GM12892 (cell line): ENCODE data around the gene ADD3.

ENCODE experiments used
- DNase-seq: peaks from one replicate; pipeline ENCODE4 v3.0.0; 2011; ENCODE audit not compliant: insufficient read length
- FAIRE-seq: peaks from 2 replicates; lab custom pipeline; 2011; peaks lifted over from hg19 to GRCh38; lab: Jason Lieb, UNC
- POLR2A ChIP-seq: IDR thresholded peaks from 2 replicates; pipeline ENCODE4 v1.6.1; 2011; ENCODE audit warnings: low read depth, low read length, control low read depth
- POLR2AphosphoS5 ChIP-seq: IDR thresholded peaks from 2 replicates; pipeline ENCODE4 v1.6.1; 2011; ENCODE audit warnings: low read depth, low read length, control low read depth
- TAF1 ChIP-seq: IDR thresholded peaks from 2 replicates; pipeline ENCODE4 v1.6.1; 2011; ENCODE audit warnings: low read depth, mild to moderate bottlenecking, control low read depth, low read length, borderline replicate concordance

Gene ADD3

GRCh38 chr10:109994711-109995577, 12.8 kb upstream of the ADD3 start:
- no peak for FAIRE-seq
- no peak for DNase-seq
- TF ChIP-seq POLR2A, result no peak
- TF ChIP-seq TAF1, result no peak
- TF ChIP-seq POLR2AphosphoS5, result no peak

- TF ChIP-seq TAF1 (no peak), POLR2A (no peak), POLR2AphosphoS5 (no peak)
- no peak for DNase-seq
- no peak for FAIRE-seq
Observed at GRCh38 chr10:109995595-109995994, 12.2 kb upstream of the ADD3 start.

DNA sequence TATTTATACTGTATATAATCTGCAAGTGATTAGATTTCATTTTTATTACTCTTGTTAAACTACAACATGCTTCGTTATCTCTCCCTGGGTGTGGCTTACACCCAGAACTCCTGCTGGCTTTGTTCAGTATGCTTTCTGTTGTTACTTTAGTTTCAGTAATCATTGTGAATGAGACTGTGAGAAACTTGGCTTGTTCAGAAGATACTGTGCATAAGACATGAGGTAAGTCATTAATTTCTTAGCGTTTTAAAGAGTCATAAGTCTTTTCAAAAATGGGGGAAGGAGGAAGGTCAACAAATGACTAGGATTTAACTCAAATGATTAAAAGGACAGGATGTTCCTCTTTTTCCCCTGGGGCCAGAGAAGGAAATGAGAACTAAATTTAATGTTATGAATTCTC, 11.6 kb upstream of the ADD3 start:
- TF ChIP-seq POLR2AphosphoS5 (no peak), POLR2A (no peak), TAF1 (no peak)
- DNase-seq (no peak), FAIRE-seq (peak; percentile 60)

GRCh38 chr10:109996766-109997171, 11.0 kb upstream of the ADD3 start:
- no peak for DNase-seq
- no peak for TF ChIP-seq POLR2A
- no peak for TF ChIP-seq TAF1
- no peak for TF ChIP-seq POLR2AphosphoS5
- no peak for FAIRE-seq

DNA sequence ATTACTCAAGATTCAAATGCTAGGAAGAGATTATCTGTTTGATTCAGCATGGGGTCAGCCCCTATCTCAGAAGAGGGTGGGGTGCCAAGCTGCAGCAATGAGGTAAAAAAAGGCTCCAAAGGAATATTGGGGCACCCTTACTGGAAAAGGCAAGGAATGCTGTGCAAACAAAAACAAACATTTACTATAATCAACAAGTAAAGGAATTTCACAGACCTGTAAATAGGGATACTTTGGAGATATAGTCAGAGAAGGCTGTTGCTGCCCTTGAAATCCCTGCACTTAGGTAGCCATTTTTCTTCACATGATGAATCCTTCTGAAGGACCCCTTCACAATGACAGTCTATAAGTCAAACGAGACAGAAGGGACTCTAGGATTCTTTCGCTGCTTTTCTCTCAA, 10.6 kb upstream of the ADD3 start:
- TF ChIP-seq POLR2AphosphoS5 (no peak), TAF1 (no peak), POLR2A (no peak)
- FAIRE-seq (no peak), DNase-seq (no peak)

GRCh38 chr10:109998513-109998912, 9.3 kb upstream of the ADD3 start:
- TF ChIP-seq TAF1 (no peak), POLR2AphosphoS5 (no peak), POLR2A (no peak)
- DNase-seq (no peak), FAIRE-seq (no peak)

GRCh38 chr10:110002801-110003523, 4.8 kb upstream of the ADD3 start:
- FAIRE-seq (peak; percentile 61), DNase-seq (no peak)
- TF ChIP-seq TAF1 (no peak), POLR2AphosphoS5 (no peak), POLR2A (no peak)

- TF ChIP-seq POLR2AphosphoS5, result no peak
- TF ChIP-seq TAF1, result no peak
- TF ChIP-seq POLR2A, result no peak
- FAIRE-seq, result no peak
- DNase-seq, result no peak
Observed at GRCh38 chr10:110003524-110003885, 4.3 kb upstream of the ADD3 start.

DNA sequence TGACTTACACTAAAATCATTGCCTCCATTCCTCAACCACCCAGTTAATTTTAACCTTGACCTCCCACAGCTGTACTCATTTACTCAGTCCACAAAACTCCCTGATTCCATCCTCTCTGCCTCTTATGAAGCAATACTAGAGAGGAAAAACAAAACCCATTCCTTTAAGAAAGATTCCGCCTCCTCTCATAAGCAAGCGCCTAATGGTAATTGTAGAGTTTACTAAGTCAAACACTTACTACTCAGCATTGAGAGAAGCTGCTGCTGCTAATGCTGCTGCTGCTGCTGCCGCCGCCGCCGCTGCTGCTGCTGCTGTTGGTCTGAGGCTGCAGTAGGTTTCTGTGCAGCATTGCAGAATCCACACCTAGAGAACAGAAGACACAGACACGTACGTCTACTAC, 2.1 kb upstream of the ADD3 start:
- DNase-seq, result no peak
- no peak for FAIRE-seq
- TF ChIP-seq POLR2A (no peak), POLR2AphosphoS5 (no peak), TAF1 (no peak)

DNA sequence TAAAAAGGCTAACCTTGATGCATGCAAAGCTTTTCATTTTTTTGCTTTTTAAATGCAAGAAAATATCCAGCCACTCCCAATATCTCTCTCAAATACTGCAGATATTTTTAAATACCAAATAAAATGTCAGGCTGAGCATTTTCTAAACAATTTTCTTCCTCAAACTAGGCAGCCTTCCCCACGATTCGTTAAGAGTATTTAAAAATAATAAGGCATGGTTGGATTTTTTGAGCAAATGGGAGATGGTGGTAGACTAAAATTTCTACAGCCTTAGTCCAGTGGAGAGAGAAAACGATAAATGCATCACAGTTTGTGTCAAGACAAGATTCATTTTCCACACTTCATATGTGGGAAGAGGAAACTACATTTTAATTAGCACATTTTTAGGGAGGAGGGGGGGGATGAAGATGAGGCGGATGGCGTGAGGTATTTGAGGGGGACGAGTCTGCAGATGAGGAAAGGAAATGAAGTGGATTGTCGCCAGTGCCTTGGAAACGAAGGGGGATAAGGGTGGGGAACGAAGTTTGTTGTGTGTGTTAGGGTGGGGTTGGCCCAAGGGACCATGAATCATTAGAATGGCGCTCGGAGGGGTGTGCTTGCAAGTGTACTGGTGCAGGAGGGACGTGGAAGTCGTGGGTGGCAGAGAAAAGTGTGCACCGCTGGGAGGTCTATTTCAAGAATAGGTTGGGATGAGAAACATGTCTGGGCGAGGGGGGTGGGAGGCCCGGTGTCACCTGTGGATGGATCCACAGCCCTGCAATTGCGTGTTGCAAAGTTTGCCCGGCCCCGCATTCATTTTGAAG, 1.2 kb upstream of the ADD3 start:
- TF ChIP-seq POLR2AphosphoS5 (no peak), POLR2A (no peak), TAF1 (no peak)
- FAIRE-seq (peak; percentile 53), DNase-seq (no peak)

- peak; percentile 45 for DNase-seq
- peak; percentile 71 for FAIRE-seq
- TF ChIP-seq POLR2AphosphoS5, result no peak
- TF ChIP-seq POLR2A, result no peak
- no peak for TF ChIP-seq TAF1
Observed at GRCh38 chr10:110007161-110007700, 553 bp upstream of the ADD3 start.
